Measurements from ENCODE around the gene CSNK2B.

The CSNK2B gene

DNA sequence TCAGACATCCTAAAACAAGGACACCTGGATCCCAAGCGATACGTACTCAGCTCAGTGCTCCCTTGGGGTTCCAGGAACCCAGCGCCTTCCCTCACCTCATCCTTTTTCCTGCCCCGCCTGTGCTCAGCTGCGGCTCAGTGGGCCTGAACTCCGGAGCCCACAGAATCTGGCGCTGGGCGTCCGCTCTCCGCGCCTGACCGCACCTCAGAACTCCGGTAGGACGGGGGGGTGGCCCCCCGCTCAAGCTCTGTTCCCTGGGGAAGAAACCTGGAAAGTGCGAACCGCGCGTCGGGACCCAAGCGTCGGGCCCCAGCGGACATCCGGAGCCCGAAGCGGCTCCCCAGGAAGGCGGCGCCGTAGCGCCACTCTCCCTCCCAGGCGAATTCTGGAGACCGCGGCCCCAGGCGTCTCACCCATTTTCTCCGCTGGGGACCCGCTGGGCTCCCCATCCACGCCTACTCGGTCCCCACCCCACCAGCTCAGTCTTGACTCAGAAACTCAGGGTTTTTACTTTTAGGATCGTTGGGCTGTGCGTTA, 15.3 kb downstream of the CSNK2B start:
- TF ChIP-seq, protein P1, sequence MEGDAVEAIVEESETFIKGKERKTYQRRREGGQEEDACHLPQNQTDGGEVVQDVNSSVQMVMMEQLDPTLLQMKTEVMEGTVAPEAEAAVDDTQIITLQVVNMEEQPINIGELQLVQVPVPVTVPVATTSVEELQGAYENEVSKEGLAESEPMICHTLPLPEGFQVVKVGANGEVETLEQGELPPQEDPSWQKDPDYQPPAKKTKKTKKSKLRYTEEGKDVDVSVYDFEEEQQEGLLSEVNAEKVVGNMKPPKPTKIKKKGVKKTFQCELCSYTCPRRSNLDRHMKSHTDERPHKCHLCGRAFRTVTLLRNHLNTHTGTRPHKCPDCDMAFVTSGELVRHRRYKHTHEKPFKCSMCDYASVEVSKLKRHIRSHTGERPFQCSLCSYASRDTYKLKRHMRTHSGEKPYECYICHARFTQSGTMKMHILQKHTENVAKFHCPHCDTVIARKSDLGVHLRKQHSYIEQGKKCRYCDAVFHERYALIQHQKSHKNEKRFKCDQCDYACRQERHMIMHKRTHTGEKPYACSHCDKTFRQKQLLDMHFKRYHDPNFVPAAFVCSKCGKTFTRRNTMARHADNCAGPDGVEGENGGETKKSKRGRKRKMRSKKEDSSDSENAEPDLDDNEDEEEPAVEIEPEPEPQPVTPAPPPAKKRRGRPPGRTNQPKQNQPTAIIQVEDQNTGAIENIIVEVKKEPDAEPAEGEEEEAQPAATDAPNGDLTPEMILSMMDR (IDR thresholded peaks at IDR 0.05; ENCODE audit: low read depth, low read length): peak; percentile 30
- H3K4me3 ChIP-seq (replicated peaks in 1 of 2; ENCODE audit: low read depth in 2 of 2, low read length in 2 of 2): peak overlapping the region; percentile 44 to 54
- peak in 1 of 2 donors; percentile 36 for DNase-seq (ENCODE audit: low read depth in 2 of 2)

DNA sequence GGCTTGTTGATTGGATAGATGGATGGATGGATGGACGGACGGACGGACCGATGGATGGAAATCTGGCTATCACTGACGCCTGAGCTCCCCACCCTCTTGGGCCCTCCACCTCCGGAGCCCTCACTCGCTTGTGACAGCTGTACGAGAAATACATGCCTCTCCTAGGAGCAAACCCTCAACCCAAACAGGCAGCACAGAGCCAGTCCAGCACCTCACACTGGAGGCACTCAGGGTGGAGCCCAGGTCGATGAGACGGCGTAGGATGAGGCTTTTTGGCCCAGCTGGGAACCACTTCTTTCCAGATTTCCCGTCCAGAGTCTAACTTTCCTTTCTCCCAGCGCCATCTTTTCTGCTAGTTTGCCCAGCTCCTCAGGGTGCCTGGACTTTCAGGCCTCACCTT, 17.7 kb downstream of the CSNK2B start:
- no peak overlapping the region for H3K4me3 ChIP-seq (replicated peaks in 1 of 2; ENCODE audit: low read depth in 2 of 2, low read length in 2 of 2)
- no peak for DNase-seq (ENCODE audit: low read depth in 2 of 2)
- TF ChIP-seq, protein P1 (IDR thresholded peaks at IDR 0.05; ENCODE audit: low read depth, low read length): no peak

DNA sequence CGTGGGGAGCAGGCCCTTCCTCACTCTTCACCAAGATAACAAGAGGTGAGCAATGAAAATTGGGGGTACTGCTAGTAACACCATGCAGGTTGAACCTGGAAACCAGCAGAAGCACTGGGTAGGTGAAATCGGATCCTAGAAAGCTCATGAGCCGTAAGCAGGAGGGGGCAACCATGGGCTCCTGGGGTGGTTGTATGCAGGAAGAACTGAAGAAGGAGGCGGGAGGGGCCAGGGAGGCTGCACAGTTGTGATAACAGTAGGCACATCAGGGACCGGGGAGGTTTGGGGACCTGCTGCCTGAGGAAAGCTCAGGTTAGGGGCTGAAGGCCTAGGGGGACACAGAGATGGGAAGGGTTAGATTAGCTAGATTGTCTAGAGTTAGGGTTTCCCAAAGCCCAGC, 20.6 kb downstream of the CSNK2B start:
- no peak overlapping the region for H3K4me3 ChIP-seq (replicated peaks in 1 of 2; ENCODE audit: low read depth in 2 of 2, low read length in 2 of 2)
- DNase-seq (ENCODE audit: low read depth in 2 of 2): no peak
- TF ChIP-seq, protein P1 (IDR thresholded peaks at IDR 0.05; ENCODE audit: low read depth, low read length): no peak

DNA sequence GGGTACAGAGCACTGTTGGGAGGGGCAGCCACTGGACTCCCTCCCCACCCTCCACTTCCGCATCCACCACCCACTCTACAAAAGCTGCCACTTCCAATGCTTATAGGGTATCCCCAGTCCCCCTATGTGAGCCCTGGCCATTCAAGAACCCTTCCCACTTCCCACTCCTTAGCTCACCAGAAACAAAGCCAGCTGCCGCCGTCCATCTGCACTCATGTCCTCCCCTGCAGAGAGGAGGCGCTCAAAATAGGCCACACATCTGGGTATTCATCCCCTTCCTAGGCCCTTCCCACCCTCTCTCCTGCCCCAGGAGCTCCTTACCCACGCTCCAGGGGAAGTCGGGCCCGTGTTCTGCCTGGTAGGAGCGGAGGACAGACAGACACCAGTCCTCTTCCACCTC, 21.4 kb downstream of the CSNK2B start:
- no peak for DNase-seq (ENCODE audit: low read depth in 2 of 2)
- TF ChIP-seq, protein P1 (IDR thresholded peaks at IDR 0.05; ENCODE audit: low read depth, low read length): no peak
- no peak overlapping the region for H3K4me3 ChIP-seq (replicated peaks in 1 of 2; ENCODE audit: low read depth in 2 of 2, low read length in 2 of 2)

DNA sequence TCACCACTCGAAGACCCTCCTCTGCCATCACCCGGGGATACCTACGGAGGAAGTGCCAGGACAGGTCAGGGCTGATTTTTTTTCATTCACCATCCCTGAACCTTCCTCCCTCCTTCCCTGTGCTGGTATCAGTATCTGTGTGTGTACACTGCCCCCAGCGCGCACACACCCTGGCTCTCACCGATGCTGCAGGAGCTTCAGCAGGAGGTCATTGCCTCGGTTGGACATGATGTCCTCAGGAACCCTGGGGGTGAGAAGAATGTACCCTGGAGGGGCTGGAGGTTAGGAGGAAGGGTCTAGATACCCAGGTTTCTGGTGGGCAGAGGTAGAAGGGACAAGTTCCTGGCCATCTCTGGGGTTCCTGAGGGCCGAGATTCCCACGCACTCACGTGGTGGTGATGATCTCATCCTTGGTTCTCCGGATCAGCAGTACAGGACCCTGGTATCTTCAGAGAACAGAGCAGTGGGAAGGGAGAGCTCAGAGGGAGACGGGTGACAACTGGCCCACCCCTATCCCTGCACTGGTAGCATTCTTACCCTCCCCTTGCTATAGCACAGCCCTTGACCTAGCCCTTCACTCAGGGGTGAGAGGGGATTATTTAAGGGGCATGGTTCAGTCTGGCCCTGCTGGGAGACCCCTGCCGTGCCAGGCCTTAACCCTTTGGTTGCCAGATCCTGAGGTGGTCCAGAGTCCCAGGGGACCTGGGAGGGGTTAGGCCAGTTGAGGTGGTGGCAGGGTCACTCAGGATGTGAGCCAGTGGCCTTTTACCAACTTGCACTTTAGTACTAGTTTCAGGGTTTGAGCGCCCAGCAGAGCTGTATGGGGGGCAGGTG, 22.2 kb downstream of the CSNK2B start:
- DNase-seq (ENCODE audit: low read depth in 2 of 2): no peak
- H3K4me3 ChIP-seq (replicated peaks in 1 of 2; ENCODE audit: low read depth in 2 of 2, low read length in 2 of 2): no peak overlapping the region
- TF ChIP-seq, protein P1 (IDR thresholded peaks at IDR 0.05; ENCODE audit: low read depth, low read length): no peak

DNA sequence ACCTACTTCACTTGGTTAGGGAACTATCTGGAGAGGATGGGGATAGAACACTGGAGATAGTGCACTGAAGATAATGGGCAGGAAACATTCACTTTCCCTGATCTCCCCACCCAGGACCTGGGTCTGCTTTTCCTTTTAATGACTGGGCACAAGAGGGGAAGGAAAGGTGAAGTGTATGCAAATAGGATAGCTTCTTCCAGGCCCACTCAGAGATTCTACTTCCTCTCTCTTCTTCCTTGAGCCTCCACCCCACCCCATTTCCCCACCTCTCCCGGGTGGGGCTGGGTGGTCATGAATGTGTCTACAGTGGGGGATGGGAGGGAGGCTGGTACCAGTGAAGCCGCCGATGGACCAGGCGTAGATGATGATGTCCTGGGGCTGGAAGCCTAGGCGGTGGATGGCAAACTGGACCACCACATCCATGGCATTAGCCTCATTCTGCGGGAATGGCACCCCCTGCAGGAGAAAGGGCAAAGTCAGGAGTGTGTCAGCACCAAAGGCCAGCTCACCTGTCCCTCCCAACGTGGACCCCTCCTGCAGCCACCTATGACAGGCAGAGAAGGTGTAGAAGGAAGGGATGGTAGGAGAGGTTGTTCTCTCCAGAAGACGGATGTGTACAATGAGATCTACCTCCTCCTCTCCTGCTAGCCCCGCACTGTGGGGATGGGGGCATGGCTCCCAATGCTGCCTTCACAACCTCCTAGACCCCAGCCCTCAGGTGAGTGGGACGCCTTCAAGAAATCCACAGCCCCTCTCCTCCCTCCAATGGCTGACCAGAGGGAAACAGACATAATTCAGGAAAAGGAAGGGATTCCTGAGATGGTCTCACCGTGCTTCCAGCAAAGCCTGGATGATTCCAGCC, 23.6 kb downstream of the CSNK2B start:
- no peak overlapping the region for H3K4me3 ChIP-seq (replicated peaks in 1 of 2; ENCODE audit: low read depth in 2 of 2, low read length in 2 of 2)
- DNase-seq (ENCODE audit: low read depth in 2 of 2): no peak
- TF ChIP-seq, protein P1 (IDR thresholded peaks at IDR 0.05; ENCODE audit: low read depth, low read length): peak; percentile 56

Data from cardiac fibroblast (primary cell).